ENCODE data around the gene TOMM20.

Gene TOMM20

GRCh38 chr1:235113183-235113917, 15.3 kb downstream of the TOMM20 start:
- H3K4me1 ChIP-seq (ENCODE audit: insufficient read depth, low read length), result no peaks in the 10 kb centered on the region
- H3K27me3 ChIP-seq (ENCODE audit: insufficient read depth, low read length), result no peaks in the 10 kb centered on the region
- no peak overlapping the region for H3K27ac ChIP-seq (ENCODE audit: low read depth, low read length)
- H3K9me3 ChIP-seq (ENCODE audit: insufficient read depth, low read depth, low read length), result no peaks in the 10 kb centered on the region
- 98% methylated on average over 7 of the region's 7 CpGs for WGBS
- H3K9ac ChIP-seq (ENCODE audit: low read depth, low read length), result no peak overlapping the region
- peaks cover 97% of the 10 kb centered on the region for H3K36me3 ChIP-seq (ENCODE audit: insufficient read depth, low read length)
- H3K4me3 ChIP-seq (ENCODE audit: low read length), result no peak overlapping the region

DNA sequence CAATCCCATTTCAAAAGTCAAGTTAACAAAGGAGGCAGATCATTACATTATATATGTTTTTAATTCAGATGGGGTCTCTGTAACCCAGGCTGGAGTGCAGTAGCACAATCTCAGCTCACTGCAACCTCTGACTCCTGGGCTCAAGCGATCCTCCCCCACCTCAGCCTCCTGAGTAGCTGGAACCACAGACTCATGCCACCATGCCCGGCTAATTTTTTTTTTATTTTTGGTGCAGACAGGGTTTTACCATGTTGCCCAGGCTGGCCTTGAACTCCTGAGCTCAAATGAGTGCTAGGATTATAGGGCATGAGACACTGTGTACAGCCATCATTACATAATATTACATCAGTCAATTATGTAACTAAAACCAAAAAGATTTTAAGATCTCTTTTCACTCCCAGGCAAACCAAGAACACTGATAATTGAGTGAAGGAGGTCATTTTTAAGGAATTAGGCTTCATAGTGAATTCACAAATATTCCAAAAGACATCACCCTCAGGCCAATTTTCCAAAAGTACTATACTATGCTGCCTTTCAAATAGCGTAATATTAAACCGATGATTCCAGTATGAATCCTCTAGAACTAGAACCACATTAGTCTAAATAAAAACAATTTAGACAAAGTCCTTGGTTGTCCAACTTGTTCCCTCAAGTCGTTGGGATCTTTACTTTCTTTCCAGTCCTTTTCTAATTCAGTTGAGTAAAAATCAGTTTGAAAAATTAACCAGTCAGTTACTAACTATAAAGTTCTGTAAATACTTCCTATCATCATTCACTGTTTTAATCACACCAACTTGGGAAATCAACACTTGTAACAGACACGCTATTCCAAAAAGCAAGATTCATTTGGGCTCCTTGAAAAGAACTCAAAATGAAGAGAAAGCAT, 16.1 kb downstream of the TOMM20 start:
- Histone ChIP-seq H3K9ac (ENCODE audit: low read depth, low read length) (no peak overlapping the region), H3K9me3 (ENCODE audit: insufficient read depth, low read depth, low read length) (no peaks in the 10 kb centered on the region), H3K4me3 (ENCODE audit: low read length) (no peak overlapping the region), H3K27me3 (ENCODE audit: insufficient read depth, low read length) (no peaks in the 10 kb centered on the region), H3K4me1 (ENCODE audit: insufficient read depth, low read length) (no peaks in the 10 kb centered on the region), H3K36me3 (ENCODE audit: insufficient read depth, low read length) (peaks cover 97% of the 10 kb centered on the region), H3K27ac (ENCODE audit: low read depth, low read length) (no peak overlapping the region)
- 99% methylated on average over 6 of the region's 6 CpGs for WGBS

DNA sequence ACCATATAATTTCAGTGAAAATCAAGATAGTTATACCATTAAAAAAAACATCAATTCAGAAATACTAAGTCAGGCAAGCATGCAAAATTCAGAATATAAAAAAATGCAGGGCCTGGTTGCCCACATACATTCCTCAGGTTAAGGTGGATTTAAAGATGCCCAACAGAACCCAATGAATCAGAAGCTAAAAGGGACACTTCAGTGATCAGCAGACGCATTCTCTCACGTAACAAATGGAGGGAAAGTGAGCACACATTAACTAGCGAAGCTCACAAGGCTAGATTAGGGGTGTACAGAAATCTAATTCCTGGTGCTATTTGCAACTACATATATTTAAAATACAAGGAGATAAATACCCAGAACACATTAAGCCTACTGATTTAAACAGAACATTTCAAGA, 17.5 kb downstream of the TOMM20 start:
- no peaks in the 10 kb centered on the region for H3K4me1 ChIP-seq (ENCODE audit: insufficient read depth, low read length)
- no peaks in the 10 kb centered on the region for H3K27me3 ChIP-seq (ENCODE audit: insufficient read depth, low read length)
- 98% methylated on average over 3 of the region's 3 CpGs for WGBS
- H3K9ac ChIP-seq (ENCODE audit: low read depth, low read length), result no peak overlapping the region
- H3K27ac ChIP-seq (ENCODE audit: low read depth, low read length), result no peak overlapping the region
- H3K36me3 ChIP-seq (ENCODE audit: insufficient read depth, low read length), result peaks cover 90% of the 10 kb centered on the region
- no peaks in the 10 kb centered on the region for H3K9me3 ChIP-seq (ENCODE audit: insufficient read depth, low read depth, low read length)
- no peak overlapping the region for H3K4me3 ChIP-seq (ENCODE audit: low read length)

DNA sequence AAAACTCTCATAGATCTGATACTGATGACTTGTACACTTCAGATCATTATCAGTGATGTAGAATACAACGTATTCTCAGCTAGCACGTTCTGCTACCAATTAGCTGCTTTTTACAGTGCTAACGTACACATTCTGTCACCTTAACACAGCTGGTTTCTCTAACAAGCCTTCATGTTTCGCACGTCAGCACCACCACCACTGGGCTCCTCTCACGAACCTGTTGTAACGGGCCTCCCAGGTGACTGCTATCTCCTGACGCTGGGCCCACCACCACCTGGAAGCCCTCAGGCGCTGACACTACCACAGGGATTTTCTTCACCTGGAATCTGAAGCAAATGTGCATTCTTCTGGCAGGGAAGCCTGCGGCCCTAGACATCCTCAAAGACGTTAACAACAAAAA, 19.8 kb downstream of the TOMM20 start:
- WGBS, result 94% methylated on average over 11 of the region's 11 CpGs
- Histone ChIP-seq H3K4me1 (ENCODE audit: insufficient read depth, low read length) (peaks cover 6% of the 10 kb centered on the region), H3K4me3 (ENCODE audit: low read length) (no peak overlapping the region), H3K36me3 (ENCODE audit: insufficient read depth, low read length) (peaks cover 69% of the 10 kb centered on the region), H3K27ac (ENCODE audit: low read depth, low read length) (no peak overlapping the region), H3K27me3 (ENCODE audit: insufficient read depth, low read length) (no peaks in the 10 kb centered on the region), H3K9me3 (ENCODE audit: insufficient read depth, low read depth, low read length) (no peaks in the 10 kb centered on the region), H3K9ac (ENCODE audit: low read depth, low read length) (no peak overlapping the region)

DNA sequence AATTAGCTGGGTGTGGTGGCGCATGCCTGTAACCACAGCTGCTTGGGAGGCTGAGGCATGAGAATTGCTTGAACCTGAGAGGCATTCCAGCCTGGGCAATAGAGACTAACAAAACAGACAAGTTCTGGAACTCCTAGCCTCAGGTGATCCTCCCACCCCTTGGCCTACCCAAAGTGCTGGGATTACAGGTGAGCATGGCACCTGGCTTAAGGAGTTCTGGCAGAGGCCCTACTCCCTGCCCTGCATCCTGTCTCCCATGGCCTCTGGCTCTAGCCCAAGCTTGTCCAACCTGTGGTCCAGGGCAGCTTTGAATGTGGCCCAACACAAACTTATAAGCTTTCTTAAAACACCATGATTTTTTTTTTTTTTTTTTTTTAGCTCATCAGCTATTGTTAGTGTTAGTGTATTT, 20.4 kb downstream of the TOMM20 start:
- Histone ChIP-seq H3K9me3 (ENCODE audit: insufficient read depth, low read depth, low read length) (no peaks in the 10 kb centered on the region), H3K27ac (ENCODE audit: low read depth, low read length) (no peak overlapping the region), H3K9ac (ENCODE audit: low read depth, low read length) (no peak overlapping the region), H3K27me3 (ENCODE audit: insufficient read depth, low read length) (no peaks in the 10 kb centered on the region), H3K36me3 (ENCODE audit: insufficient read depth, low read length) (peaks cover 62% of the 10 kb centered on the region), H3K4me1 (ENCODE audit: insufficient read depth, low read length) (peaks cover 6% of the 10 kb centered on the region), H3K4me3 (ENCODE audit: low read length) (no peak overlapping the region)
- 97% methylated on average over 1 of the region's 1 CpG for WGBS

DNA sequence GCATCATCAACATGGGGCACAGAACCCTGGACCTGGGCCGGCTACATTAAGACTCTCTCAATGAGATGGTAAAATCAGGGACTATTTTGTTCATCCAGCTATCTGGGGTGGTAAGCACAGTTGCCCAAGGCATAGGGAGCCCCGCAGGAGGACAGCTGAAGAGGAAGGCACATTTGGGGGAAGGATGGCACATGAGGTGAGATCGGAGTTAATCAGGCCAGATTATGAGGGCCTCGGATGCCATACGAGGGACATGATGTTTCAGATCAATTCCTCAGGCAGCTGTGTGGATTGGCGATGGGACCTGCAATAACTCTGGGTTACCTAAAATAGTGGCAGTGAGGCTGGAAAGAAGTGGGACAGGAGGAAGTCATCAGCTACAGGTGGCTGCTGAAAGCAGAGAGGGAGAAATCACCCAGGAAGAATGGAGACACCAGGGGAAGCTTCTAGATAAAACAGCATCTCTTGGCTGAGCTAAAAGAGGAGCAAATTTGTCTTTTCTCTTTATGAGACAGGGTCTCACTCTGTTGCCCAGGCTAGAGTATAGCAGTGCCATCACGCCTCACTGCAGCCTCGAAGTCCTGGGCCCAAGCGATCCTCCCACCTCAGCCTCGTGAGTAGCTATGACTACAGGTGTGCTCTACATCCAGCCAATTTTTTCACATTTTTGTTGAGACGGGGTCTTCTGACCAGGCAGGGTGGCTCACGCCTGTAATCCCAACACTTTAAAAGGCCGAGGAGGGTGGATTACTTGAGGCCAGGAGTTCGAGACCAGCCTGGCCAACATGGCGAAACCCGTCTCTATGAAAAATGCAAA, 21.1 kb downstream of the TOMM20 start:
- no peaks in the 10 kb centered on the region for H3K27me3 ChIP-seq (ENCODE audit: insufficient read depth, low read length)
- no peaks in the 10 kb centered on the region for H3K9me3 ChIP-seq (ENCODE audit: insufficient read depth, low read depth, low read length)
- peaks cover 56% of the 10 kb centered on the region for H3K36me3 ChIP-seq (ENCODE audit: insufficient read depth, low read length)
- no peak overlapping the region for H3K9ac ChIP-seq (ENCODE audit: low read depth, low read length)
- H3K4me3 ChIP-seq (ENCODE audit: low read length), result no peak overlapping the region
- H3K4me1 ChIP-seq (ENCODE audit: insufficient read depth, low read length), result peaks cover 6% of the 10 kb centered on the region
- WGBS, result 95% methylated on average over 16 of the region's 16 CpGs
- H3K27ac ChIP-seq (ENCODE audit: low read depth, low read length), result no peak overlapping the region

DNA sequence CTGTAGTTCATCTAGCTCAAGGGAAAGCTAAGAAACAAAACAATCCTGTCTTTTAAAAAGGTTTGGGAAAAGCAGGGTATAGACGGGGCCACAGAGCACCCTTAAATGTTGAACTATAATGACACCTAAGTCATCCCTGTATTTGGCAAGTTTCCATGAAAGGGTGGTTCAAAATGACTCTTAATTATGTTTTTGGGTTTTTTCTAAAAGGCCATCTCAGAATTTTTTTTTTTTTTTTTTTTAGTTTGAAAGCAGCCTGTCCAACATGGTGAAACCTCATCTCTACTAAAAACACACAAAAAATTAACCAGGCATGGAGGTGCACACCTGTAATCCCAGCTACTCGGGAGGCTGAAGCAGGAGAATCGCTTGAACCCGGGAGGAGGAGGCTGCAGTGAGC, 22.2 kb downstream of the TOMM20 start:
- peaks cover 45% of the 10 kb centered on the region for H3K36me3 ChIP-seq (ENCODE audit: insufficient read depth, low read length)
- 95% methylated on average over 4 of the region's 4 CpGs for WGBS

DNA sequence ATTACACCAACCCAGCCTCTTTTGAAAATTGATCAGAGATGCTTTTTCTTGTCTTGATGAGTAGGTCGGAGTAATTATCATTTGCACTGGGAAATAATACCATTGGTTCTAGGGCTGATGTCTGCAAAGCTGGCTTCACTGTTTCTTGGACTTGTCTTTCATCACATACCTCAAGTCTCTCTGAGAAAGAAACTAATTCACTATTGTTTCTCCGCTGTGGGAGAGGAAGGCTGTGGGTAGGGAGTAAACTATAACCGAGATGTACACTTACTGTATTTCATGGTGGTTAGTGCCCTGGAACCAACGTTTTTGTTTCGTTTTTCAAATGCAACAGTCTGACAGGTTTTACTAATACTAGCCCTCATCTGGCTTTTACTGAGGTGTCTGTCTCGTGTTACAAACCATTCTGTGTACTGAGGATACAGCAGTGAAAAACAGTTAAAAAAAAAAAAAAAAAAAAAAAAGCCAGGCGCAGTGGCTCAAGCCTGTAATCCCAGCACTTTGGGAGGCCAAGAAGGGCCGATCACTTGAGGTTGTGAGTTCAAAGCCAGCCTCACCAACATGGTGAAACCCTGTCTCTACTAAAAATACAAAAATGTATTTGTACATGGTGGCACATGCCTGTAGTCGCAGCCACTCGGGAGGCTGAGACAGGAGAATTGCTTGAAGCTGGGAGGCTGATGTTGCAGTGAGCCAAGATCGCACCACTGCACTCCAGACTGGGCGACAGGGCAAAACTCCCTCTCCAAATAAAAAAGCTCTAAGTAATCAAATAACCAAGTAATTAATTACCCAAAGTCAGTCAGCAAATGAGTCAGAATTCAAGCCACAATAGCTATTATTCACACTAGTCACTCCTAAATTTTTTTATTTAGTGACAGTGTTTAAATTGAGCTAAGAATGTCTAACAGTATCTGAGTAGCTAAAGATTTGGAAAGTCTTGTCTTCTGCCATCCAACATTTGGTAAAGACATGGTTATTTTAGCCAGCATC, 23.3 kb downstream of the TOMM20 start:
- Histone ChIP-seq H3K27ac (ENCODE audit: low read depth, low read length) (no peak overlapping the region), H3K4me1 (ENCODE audit: insufficient read depth, low read length) (peaks cover 6% of the 10 kb centered on the region), H3K9me3 (ENCODE audit: insufficient read depth, low read depth, low read length) (no peaks in the 10 kb centered on the region), H3K4me3 (ENCODE audit: low read length) (no peak overlapping the region), H3K9ac (ENCODE audit: low read depth, low read length) (no peak overlapping the region), H3K27me3 (ENCODE audit: insufficient read depth, low read length) (no peaks in the 10 kb centered on the region), H3K36me3 (ENCODE audit: insufficient read depth, low read length) (peaks cover 34% of the 10 kb centered on the region)
- WGBS, result 87% methylated on average over 12 of the region's 12 CpGs

More for the DNA sequence above, 22.2 kb downstream of the TOMM20 start:
- Histone ChIP-seq H3K27me3 (ENCODE audit: insufficient read depth, low read length) (no peaks in the 10 kb centered on the region), H3K4me3 (ENCODE audit: low read length) (no peak overlapping the region), H3K9me3 (ENCODE audit: insufficient read depth, low read depth, low read length) (no peaks in the 10 kb centered on the region), H3K27ac (ENCODE audit: low read depth, low read length) (no peak overlapping the region), H3K4me1 (ENCODE audit: insufficient read depth, low read length) (peaks cover 6% of the 10 kb centered on the region), H3K9ac (ENCODE audit: low read depth, low read length) (no peak overlapping the region)

DNA sequence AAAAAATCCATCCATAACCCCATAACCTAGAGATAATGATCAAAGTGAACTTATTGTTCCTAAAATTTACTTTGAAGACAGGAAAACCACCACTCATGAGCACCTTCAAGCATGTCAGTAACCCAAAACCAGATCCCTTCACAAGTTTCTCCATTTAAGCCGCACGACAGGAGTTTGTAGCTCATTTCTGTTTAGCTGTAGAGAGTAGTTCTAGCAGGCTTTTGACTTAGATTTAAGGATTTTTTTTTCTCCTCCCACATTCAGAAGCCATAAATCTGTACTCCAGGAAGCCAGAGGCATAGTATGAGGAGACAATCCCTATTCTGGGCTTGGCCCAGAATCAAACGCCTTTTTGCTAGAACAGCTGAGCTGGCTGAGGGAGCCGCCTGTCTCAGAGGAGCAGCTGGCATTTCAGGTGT, 25.6 kb downstream of the TOMM20 start:
- no peaks in the 10 kb centered on the region for H3K27me3 ChIP-seq (ENCODE audit: insufficient read depth, low read length)
- WGBS, result 89% methylated on average over 2 of the region's 4 CpGs
- no peak overlapping the region for H3K4me3 ChIP-seq (ENCODE audit: low read length)
- no peak overlapping the region for H3K27ac ChIP-seq (ENCODE audit: low read depth, low read length)
- no peaks in the 10 kb centered on the region for H3K9me3 ChIP-seq (ENCODE audit: insufficient read depth, low read depth, low read length)
- H3K9ac ChIP-seq (ENCODE audit: low read depth, low read length), result no peak overlapping the region
- peaks cover 6% of the 10 kb centered on the region for H3K4me1 ChIP-seq (ENCODE audit: insufficient read depth, low read length)
- H3K36me3 ChIP-seq (ENCODE audit: insufficient read depth, low read length), result peaks cover 10% of the 10 kb centered on the region

DNA sequence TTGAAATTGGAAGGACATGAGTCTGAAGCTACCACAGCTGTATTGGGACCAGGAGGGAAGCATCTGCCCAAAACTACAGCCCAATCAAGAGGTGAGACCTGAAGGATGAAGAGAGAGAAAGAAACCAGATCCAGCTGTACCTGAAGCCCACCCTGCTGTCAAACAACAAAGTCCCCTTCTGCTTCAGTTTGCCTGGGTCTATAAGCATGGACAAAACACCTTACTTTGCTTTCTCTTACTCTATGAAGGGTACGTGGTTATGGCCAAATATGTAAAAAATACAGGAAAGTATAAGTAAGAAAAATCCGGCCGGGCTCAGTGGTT, 26.4 kb downstream of the TOMM20 start:
- Histone ChIP-seq H3K9me3 (ENCODE audit: insufficient read depth, low read depth, low read length) (no peaks in the 10 kb centered on the region), H3K36me3 (ENCODE audit: insufficient read depth, low read length) (peaks cover 3% of the 10 kb centered on the region), H3K4me3 (ENCODE audit: low read length) (no peak overlapping the region), H3K27ac (ENCODE audit: low read depth, low read length) (no peak overlapping the region), H3K4me1 (ENCODE audit: insufficient read depth, low read length) (peaks cover 6% of the 10 kb centered on the region), H3K9ac (ENCODE audit: low read depth, low read length) (no peak overlapping the region), H3K27me3 (ENCODE audit: insufficient read depth, low read length) (no peaks in the 10 kb centered on the region)
- 95% methylated on average over 3 of the region's 3 CpGs for WGBS
